D341Med (cell line): ENCODE data around the gene RAI1.
"Not testable (repeated sequence)": the region's sequence is repeated elsewhere in the genome, so short reads cannot be mapped to it uniquely, and the experiment has no call there.

ENCODE experiments used
- DNase-seq: peaks from one replicate; pipeline ENCODE4 v3.0.0; 2012; ENCODE audit warnings: low spot score

RAI1 gene

DNA sequence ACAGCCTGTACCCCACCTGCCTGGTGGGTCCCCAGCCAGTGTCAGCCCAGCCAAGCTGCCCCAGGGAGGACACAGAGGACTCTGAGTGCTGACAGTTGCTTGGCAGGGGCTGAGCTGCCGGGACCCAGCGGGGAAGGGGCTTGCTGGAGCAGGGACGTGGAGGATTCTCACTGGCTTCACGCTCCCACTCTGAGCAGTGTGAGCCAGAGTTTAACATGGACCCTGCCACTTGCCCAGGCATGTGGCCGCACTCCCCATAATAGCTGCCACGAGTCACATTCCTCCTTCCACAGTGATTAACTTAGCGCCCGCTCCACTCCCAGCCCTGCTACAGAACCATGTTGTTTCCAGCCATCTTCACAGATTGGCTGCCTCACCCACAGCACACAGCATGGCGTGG is 124.3 kb downstream of the RAI1 start:
- DNase-seq = no peak

DNA sequence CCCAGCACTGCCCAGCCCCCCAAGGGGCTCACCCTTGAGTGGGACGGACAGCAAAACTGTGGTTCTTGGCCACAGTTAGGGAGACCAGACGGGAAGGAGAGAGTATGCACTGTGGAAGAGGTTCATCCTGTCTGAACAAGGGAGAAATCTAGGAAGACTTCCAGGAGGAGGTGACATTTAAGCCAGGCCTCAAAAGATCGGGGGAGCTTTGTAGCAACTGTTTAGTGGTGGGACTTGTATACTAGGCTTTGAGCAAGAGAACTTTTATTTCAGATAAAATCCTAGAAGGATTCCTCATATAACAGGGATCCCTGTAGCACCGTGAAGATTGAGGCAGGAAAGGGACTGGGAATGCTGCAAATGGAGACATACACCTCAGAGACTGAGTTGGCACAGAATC is 124.8 kb downstream of the RAI1 start:
- no peak for DNase-seq

- DNase-seq = no peak
These were observed 125.5 kb downstream of the RAI1 start for GRCh38 chr17:17806611-17807274.

DNA sequence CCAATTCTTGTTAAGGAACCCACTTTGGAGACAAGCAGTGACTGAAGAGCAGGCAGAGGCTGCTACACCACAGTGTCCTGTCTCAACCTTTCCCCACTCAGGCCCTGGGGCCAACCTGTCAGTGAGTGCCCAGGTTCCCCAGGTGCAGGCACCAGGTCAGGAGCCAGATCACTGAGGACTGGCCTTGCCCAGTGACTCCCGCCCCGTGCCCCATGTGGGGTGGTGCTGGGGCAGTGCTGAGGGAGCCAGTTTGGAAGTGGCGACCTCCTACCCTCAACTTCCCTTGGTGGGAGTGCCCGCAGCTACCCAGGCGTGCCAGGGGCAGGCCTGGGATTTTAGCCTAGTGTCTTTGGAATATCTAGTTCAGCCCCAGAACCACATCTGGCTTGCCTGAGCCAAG is 126.2 kb downstream of the RAI1 start:
- no peak for DNase-seq

GRCh38 chr17:17808200-17808599 is 126.9 kb downstream of the RAI1 start:
- DNase-seq = not testable (repeated sequence)

GRCh38 chr17:17808706-17809432 is 127.6 kb downstream of the RAI1 start:
- DNase-seq = no peak

DNA sequence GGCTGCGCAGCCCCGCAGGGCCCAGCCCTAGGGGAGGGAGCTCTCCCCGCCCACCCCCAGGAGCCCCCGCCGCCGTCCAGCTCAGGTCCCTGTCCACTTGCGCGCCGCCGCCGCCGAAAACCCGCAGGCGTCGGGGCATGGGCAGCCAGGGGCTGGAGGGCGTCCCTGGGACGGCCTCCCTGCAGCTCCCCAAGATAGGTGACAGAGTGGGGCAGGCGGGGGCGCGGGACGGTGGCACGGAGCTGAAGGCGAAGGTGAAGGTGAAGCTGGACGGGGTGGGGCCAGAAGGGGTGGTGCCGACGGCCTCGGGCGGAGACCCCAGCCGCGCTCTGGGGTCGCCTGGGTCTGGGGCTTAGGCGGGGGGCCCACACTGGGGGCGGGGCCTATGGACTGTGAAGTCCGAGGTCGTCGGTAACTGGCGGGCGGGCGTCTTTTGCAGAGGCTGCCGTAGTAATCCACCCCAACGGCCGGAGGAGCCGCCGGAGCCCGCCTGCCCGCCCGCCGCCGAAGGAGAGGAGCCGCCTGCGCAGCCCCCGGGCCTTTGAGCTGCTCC is 128.3 kb downstream of the RAI1 start:
- no peak for DNase-seq

- peak; percentile 60 for DNase-seq
These were observed 129.0 kb downstream of the RAI1 start for GRCh38 chr17:17810084-17810894.

DNA sequence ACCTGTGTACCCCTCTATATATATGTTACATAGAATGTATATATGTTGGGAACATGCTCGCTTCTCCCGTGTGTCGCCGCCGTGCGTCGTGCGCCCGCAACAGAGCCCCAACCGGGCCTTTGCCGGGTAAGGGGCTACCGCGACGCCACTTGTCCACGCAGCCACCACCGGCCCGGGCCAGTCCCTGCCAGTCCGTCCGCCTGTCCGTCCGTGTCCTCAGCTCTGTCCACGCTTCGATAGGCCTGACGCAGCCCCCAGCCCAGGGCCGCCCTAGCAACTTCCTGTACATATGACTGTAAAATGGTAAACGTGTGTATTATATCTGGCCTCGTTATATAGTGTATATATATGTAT is 129.6 kb downstream of the RAI1 start:
- DNase-seq = no peak

GRCh38 chr17:17811381-17812210 is 130.3 kb downstream of the RAI1 start:
- DNase-seq = no peak

DNA sequence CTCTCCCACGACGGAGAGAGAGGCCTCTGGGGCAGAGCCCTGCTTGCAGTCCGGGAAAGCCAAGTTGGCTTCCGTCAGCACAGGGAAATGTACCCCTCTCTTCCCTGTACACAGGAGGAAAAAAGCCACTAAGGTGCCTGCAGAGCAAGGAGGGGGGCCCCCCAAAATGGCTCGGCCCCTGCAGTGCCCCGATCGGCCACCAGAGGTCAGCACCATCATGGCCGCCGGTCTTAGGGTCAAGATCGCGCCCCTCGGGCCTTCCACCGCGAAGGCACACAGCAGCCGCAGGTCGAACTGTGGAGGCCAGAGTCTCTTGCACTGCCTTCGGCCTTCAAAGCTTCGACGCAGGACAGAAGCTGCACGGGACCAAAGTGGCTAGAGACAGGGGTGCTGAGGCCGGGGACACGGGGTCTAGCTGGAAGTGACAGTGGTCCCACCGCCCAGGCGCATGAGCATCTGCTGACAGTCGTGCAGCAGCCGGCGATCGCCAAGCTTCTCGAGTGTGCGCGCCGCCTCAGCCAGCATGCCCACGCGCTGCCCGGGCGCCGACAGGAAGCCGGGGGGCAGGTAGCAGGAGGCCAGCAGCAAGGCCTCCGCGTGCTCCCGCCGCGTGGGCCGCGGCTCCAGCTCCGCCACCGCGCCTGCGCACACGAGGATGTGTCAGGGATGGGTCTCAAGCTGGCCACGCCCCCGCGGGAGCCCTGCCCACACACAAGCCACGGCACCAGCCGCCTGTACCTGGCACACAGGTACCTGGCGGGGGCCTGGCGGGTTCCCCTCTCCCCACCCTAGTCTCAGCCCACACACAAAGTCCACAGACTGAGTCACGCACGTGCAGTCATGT is 131.2 kb downstream of the RAI1 start:
- DNase-seq = peak; percentile 74

DNA sequence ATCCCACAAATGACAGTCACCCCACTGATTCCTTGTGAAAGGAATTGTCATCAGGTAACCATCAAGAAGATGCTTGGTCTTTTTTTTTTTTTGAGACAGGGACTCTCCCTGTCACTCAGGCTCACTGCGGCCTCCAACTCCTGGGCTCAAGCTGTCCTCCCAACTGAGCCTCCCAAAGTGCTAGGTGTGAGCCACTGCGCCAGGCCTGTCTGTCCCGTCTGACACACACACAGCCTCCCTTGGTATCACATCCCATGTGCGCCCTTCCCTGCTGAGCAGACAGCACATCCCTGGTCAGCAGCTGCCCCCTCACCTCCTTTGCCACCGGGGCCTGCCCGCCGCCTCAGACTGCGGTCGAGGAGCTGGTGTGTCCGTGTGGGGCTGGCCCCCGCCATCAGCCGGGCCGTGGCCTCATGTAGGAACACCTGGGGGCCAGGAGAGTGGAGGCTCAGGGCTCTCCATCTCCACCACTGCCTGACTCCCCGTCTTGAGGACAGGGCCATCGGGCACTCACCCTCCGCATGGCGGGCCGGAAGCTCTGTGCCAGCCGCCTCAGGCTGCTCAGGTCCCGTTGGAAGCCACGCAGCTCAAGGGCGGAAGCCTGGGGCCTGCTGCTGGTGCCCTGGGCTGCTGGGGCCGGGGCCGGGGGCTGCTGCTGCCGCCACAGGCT is 131.9 kb downstream of the RAI1 start:
- DNase-seq = no peak

DNA sequence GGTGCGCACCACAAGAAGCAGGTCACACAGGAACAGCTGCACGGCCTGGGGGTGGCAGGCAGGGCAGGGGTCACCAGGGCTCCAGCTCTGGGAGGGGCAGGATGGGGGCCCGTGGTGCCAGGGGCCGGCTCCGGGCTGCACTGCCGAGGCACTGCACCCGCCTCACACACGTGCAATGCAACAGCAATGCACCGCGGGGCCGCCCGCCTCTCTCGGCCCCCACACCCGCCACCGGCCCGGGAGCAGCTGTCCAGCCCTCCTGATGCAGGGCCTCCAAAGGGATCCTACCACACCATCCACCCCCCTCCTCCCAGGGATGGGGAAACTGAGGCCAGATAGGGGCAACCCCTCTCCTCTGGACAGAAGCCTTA is 132.5 kb downstream of the RAI1 start:
- DNase-seq = no peak

DNA sequence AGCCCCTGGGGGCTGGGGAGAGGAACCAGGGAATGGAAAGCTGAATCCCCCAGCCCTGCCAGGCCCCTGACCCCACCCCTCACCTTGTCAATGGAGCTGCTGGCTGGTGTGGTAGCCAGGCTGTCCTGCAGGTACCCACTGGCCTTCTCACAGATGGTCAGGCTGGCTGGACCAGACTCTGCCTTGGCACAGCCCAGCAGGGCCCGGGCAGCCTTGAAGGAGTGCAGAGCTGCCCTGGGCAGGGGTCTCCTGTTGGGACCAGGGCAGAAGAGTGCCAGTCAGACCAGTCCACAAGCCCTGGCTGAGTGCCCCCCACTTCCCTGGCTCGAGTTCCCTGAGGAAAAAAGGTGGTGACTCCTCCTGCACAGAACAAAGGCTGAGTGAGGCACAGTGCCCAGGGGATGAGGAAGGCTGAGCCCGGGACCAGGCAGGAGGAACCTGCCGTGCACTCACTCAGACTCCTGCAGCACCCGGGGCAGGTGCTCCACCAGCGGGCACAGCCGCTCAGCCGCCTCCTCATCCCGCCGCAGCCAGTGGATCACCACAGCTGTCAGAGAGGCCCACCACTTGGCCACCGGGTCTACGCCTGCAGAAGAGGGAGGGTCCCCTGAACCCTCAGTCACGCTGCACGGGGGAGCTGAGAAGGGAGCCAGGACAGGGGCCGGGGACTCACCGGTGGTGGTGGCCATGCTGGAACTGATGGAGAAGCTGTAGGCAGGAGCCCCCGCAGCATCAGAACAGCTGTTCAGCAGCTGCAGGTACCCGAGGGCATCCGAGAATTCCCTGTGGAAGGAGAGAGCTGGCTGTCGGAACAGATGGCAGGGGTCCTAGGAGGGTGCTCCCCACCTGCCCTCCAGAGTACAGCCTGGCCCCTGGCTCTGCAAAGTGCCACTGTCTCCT is 133.2 kb downstream of the RAI1 start:
- DNase-seq = no peak

DNA sequence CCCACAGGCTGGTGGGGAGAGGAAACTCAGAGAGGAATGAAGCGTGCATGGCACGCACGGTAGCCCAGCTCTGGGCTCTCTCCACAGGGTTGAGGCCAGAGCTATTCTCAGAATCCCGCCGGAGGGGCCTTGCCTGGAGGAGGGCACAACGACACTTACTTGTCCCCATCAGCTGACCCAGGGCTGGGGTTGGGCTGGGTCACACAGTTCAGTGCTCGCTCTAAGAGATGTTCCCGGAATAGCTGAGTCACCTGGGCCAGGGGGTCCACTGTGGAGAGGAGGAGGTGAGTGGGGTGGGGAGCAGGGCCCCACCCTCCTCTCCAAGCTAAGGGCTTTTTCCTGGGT is 133.8 kb downstream of the RAI1 start:
- DNase-seq = no peak

GRCh38 chr17:17815436-17816200 is 134.4 kb downstream of the RAI1 start:
- no peak for DNase-seq

- no peak for DNase-seq
These were observed 135.1 kb downstream of the RAI1 start for GRCh38 chr17:17816240-17816814.

GRCh38 chr17:17816831-17817551 is 135.7 kb downstream of the RAI1 start:
- no peak for DNase-seq
